ENCODE results near the gene PON2. TPM values are rescaled to one million over a fixed set of nuclear protein-coding genes. Genes with fewer than 3 reads are reported as not detected.

Gene PON2
- total and polyA plus RNA-seq, 7 experiments from 2014 or later, result 1.6 to 11.3 (median 6.7) TPM

GRCh38 chr7:95433952-95434556 is 774 bp downstream of the PON2 start:
- POLR2A ChIA-PET, result no interaction called here
- Mint-ChIP-seq H3K36me3 (peaks cover 0 to 3% (median 0%) of the 10 kb centered on the region in 5 donors), H3K27ac (peak overlapping the region; percentile 33 to 88 (median 65)), H3K27me3 (peaks cover 0 to 17% (median 3%) of the 10 kb centered on the region in 5 donors), H3K4me3 (peak overlapping the region; percentile 40 to 98 (median 87)), H3K4me1 (peaks cover 3 to 18% (median 17%) of the 10 kb centered on the region in 7 donors), H3K9me3 (peaks cover 0 to 3% (median 0%) of the 10 kb centered on the region in 11 donors)
- Histone ChIP-seq H3K4me1 (ENCODE audit: control insufficient read depth in 2 of 2, insufficient read depth in 2 of 2, low read length in 2 of 2) (peaks cover 0 to 3% of the 10 kb centered on the region in 2 donors), H3K9me3 (ENCODE audit: control insufficient read depth in 2 of 3, low read length in 3 of 3) (no peaks in the 10 kb centered on the region), H3K27ac (ENCODE audit: low read depth, low read length) (peak overlapping the region; percentile 60), H3K4me3 (ENCODE audit: low read length) (peak overlapping the region; percentile 55), H3K27me3 (ENCODE audit: control insufficient read depth in 2 of 2, insufficient read depth in 2 of 2, low read length in 2 of 2) (no peaks in the 10 kb centered on the region), H3K36me3 (ENCODE audit: control insufficient read depth in 2 of 3, insufficient read depth in 3 of 3, low read length in 3 of 3) (no peaks in the 10 kb centered on the region)
- CTCF ChIA-PET, result interaction anchor here (0.6 to 1.4 kb wide), 2 partner anchors 42 to 1468 kb away, joined by 3 to 5 read pairs; no protein-coding TSS in a partner anchor
- intact Hi-C loops (cut with micrococcal nuclease), result loop anchor here in 1 of 2 donors (5.0 kb wide), 1 partner anchor 102 kb away; no protein-coding TSS in a partner anchor
- ATAC-seq (peak; percentile 11), DNase-seq (peak in 3 of 9 donors; percentile 1 to 9 (median 2))

DNA sequence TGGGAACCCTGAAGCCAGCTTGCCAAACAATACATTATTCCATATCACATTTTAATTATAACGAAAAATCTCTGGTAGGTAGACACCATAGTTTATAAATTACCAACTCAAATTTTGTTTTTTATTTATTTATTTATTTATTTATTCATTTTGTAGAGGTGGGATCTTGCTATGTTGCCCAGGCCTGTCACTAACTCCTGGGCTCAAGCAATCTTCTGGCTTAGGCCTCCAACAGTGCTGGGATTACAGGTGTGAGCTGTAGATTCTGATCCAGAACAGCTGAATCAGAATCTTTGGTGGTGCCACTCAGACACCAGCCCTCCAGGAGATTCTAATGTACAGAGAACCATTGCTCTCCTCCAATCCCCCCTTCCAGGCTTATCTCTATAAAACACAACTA is 1.7 kb downstream of the PON2 start:
- peaks cover 0 to 3% (median 0%) of the 10 kb centered on the region in 5 donors for H3K36me3 Mint-ChIP-seq
- ATAC-seq (no peak), DNase-seq (no peak)
- Histone ChIP-seq H3K27me3 (ENCODE audit: control insufficient read depth in 2 of 2, insufficient read depth in 2 of 2, low read length in 2 of 2) (no peaks in the 10 kb centered on the region), H3K27ac (ENCODE audit: low read depth, low read length) (no peak overlapping the region), H3K9me3 (ENCODE audit: control insufficient read depth in 2 of 3, low read length in 3 of 3) (no peaks in the 10 kb centered on the region), H3K36me3 (ENCODE audit: control insufficient read depth in 2 of 3, insufficient read depth in 3 of 3, low read length in 3 of 3) (no peaks in the 10 kb centered on the region), H3K4me3 (ENCODE audit: low read length) (no peak overlapping the region), H3K4me1 (ENCODE audit: control insufficient read depth in 2 of 2, insufficient read depth in 2 of 2, low read length in 2 of 2) (peaks cover 0 to 3% of the 10 kb centered on the region in 2 donors)
- ChIA-PET CTCF (no interaction called here), POLR2A (no interaction called here)
- peak overlapping the region in 1 of 10 donors; percentile 91 for H3K4me3 Mint-ChIP-seq
- H3K9me3 Mint-ChIP-seq, result peaks cover 0 to 4% (median 0%) of the 10 kb centered on the region in 11 donors
- H3K27ac Mint-ChIP-seq, result no peak overlapping the region
- H3K27me3 Mint-ChIP-seq, result peaks cover 0 to 17% (median 3%) of the 10 kb centered on the region in 5 donors
- intact Hi-C loops (cut with micrococcal nuclease), result loop anchor here in 1 of 2 donors (5.0 kb wide), 1 partner anchor 101 kb away; no protein-coding TSS in a partner anchor
- H3K4me1 Mint-ChIP-seq, result peaks cover 3 to 18% (median 17%) of the 10 kb centered on the region in 7 donors

DNA sequence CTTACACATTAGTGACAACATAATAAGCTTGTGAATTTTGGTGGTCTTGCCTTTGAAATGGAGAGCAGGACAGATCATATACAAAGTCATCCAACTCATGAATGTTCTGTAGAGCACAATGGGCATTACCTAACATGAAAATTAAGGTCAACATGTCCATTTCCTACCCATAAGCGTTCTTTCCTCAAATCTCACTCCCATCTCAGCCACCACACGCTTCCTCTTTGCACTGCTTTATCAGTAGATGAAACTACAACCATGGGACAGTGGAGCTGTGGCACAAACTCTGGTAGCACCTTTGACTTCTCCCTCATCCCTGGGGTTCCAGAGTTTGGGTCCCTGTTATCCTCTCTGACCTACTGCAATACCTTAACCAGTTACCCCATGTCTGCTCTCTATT is 2.2 kb downstream of the PON2 start:
- Mint-ChIP-seq H3K27ac (no peak overlapping the region), H3K4me1 (peaks cover 3 to 18% (median 17%) of the 10 kb centered on the region in 7 donors), H3K4me3 (no peak overlapping the region), H3K9me3 (peaks cover 0 to 4% (median 0%) of the 10 kb centered on the region in 11 donors), H3K27me3 (peaks cover 0 to 17% (median 3%) of the 10 kb centered on the region in 5 donors), H3K36me3 (peaks cover 0 to 3% (median 0%) of the 10 kb centered on the region in 5 donors)
- intact Hi-C loops (cut with micrococcal nuclease), result loop anchor here in 1 of 2 donors (5.0 kb wide), 1 partner anchor 100 kb away; no protein-coding TSS in a partner anchor
- DNase-seq (no peak), ATAC-seq (no peak)
- Histone ChIP-seq H3K9me3 (ENCODE audit: control insufficient read depth in 2 of 3, low read length in 3 of 3) (no peaks in the 10 kb centered on the region), H3K27me3 (ENCODE audit: control insufficient read depth in 2 of 2, insufficient read depth in 2 of 2, low read length in 2 of 2) (no peaks in the 10 kb centered on the region), H3K4me3 (ENCODE audit: low read length) (no peak overlapping the region), H3K27ac (ENCODE audit: low read depth, low read length) (no peak overlapping the region), H3K4me1 (ENCODE audit: control insufficient read depth in 2 of 2, insufficient read depth in 2 of 2, low read length in 2 of 2) (peaks cover 0 to 3% of the 10 kb centered on the region in 2 donors), H3K36me3 (ENCODE audit: control insufficient read depth in 2 of 3, insufficient read depth in 3 of 3, low read length in 3 of 3) (no peaks in the 10 kb centered on the region)
- ChIA-PET CTCF (interaction anchor here (0.8 kb wide), 1 partner anchor 648 kb away, joined by 3 read pairs; no protein-coding TSS in a partner anchor), POLR2A (no interaction called here)

GRCh38 chr7:95430864-95431263 is 4.0 kb downstream of the PON2 start:
- no peak for ATAC-seq
- no peak for DNase-seq
- H3K27me3 ChIP-seq (ENCODE audit: control insufficient read depth in 2 of 2, insufficient read depth in 2 of 2, low read length in 2 of 2), result no peaks in the 10 kb centered on the region

GRCh38 chr7:95429241-95429990 is 5.4 kb downstream of the PON2 start:
- H3K4me1 Mint-ChIP-seq, result peaks cover 0 to 10% (median 9%) of the 10 kb centered on the region in 7 donors
- CTCF ChIA-PET, result no interaction called here

More at GRCh38 chr7:95430864-95431263, 4.0 kb downstream of the PON2 start:
- Histone ChIP-seq H3K36me3 (ENCODE audit: control insufficient read depth in 2 of 3, insufficient read depth in 3 of 3, low read length in 3 of 3) (no peaks in the 10 kb centered on the region), H3K27ac (ENCODE audit: low read depth, low read length) (no peak overlapping the region), H3K4me3 (ENCODE audit: low read length) (no peak overlapping the region), H3K9me3 (ENCODE audit: control insufficient read depth in 2 of 3, low read length in 3 of 3) (no peaks in the 10 kb centered on the region), H3K4me1 (ENCODE audit: control insufficient read depth in 2 of 2, insufficient read depth in 2 of 2, low read length in 2 of 2) (peaks cover 0 to 3% of the 10 kb centered on the region in 2 donors)
- intact Hi-C loops (cut with micrococcal nuclease), result loop anchor here in 1 of 2 donors (5.0 kb wide), 1 partner anchor 99 kb away; no protein-coding TSS in a partner anchor
- H3K9me3 Mint-ChIP-seq, result peaks cover 0 to 4% (median 0%) of the 10 kb centered on the region in 11 donors
- no peak overlapping the region for H3K4me3 Mint-ChIP-seq
- ChIA-PET CTCF (no interaction called here), POLR2A (no interaction called here)
- H3K27ac Mint-ChIP-seq, result no peak overlapping the region
- H3K4me1 Mint-ChIP-seq, result peaks cover 3 to 18% (median 17%) of the 10 kb centered on the region in 7 donors
- peaks cover 0 to 3% (median 0%) of the 10 kb centered on the region in 5 donors for H3K36me3 Mint-ChIP-seq
- H3K27me3 Mint-ChIP-seq, result peaks cover 0 to 9% (median 3%) of the 10 kb centered on the region in 5 donors

DNA sequence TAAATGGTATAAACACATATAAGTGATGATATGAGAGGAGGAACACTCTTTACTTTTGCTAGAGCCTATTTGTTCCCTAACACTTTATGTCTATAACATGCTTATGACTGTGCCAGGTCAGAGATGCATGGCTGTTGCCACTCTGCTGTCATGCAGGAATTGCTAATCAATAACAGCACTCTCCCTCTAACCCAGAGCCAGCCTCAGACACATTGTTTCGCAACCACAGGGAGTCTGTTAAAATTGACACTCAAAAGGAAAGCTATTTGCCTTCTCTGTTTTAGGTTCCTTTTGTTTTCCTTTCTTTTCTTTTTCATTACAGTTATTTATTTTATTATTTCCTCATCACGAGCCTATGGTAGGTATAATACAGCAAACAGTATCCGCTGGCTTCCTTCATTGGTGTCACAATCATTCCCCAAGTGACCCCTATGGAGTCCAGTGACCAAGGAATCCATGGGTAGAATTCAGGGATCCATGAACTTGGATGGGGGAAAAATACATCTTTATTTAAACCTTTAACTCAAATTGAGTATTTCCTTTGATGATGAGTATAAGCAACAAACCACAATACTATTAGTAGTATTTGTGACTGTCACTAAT is 6.8 kb downstream of the PON2 start:
- H3K4me3 Mint-ChIP-seq, result no peak overlapping the region

More at GRCh38 chr7:95429241-95429990, 5.4 kb downstream of the PON2 start:
- Mint-ChIP-seq H3K9me3 (peaks cover 0 to 4% (median 0%) of the 10 kb centered on the region in 11 donors), H3K4me3 (no peak overlapping the region), H3K27ac (no peak overlapping the region), H3K27me3 (peaks cover 0 to 9% (median 2%) of the 10 kb centered on the region in 5 donors), H3K36me3 (peaks cover 0 to 3% (median 0%) of the 10 kb centered on the region in 5 donors)
- no peaks in the 10 kb centered on the region for H3K4me1 ChIP-seq (ENCODE audit: control insufficient read depth in 2 of 2, insufficient read depth in 2 of 2, low read length in 2 of 2)
- no peaks in the 10 kb centered on the region for H3K36me3 ChIP-seq (ENCODE audit: control insufficient read depth in 2 of 3, insufficient read depth in 3 of 3, low read length in 3 of 3)
- H3K4me3 ChIP-seq (ENCODE audit: low read length), result no peak overlapping the region
- DNase-seq (no peak), ATAC-seq (no peak)
- H3K27me3 ChIP-seq (ENCODE audit: control insufficient read depth in 2 of 2, insufficient read depth in 2 of 2, low read length in 2 of 2), result no peaks in the 10 kb centered on the region
- POLR2A ChIA-PET, result no interaction called here
- no peaks in the 10 kb centered on the region for H3K9me3 ChIP-seq (ENCODE audit: control insufficient read depth in 2 of 3, low read length in 3 of 3)
- no peak overlapping the region for H3K27ac ChIP-seq (ENCODE audit: low read depth, low read length)
- intact Hi-C loops (cut with micrococcal nuclease), result no loop called here

More for the DNA sequence above, 6.8 kb downstream of the PON2 start:
- H3K36me3 ChIP-seq (ENCODE audit: control insufficient read depth in 2 of 3, insufficient read depth in 3 of 3, low read length in 3 of 3), result no peaks in the 10 kb centered on the region
- POLR2A ChIA-PET, result no interaction called here
- H3K4me3 ChIP-seq (ENCODE audit: low read length), result no peak overlapping the region
- Mint-ChIP-seq H3K27ac (no peak overlapping the region), H3K27me3 (no peaks in the 10 kb centered on the region), H3K4me1 (no peaks in the 10 kb centered on the region), H3K36me3 (peaks cover 0 to 10% (median 0%) of the 10 kb centered on the region in 5 donors), H3K9me3 (peaks cover 0 to 4% (median 0%) of the 10 kb centered on the region in 11 donors)
- H3K4me1 ChIP-seq (ENCODE audit: control insufficient read depth in 2 of 2, insufficient read depth in 2 of 2, low read length in 2 of 2), result no peaks in the 10 kb centered on the region
- ATAC-seq, result no peak
- intact Hi-C loops (cut with micrococcal nuclease), result no loop called here
- no peak overlapping the region for H3K27ac ChIP-seq (ENCODE audit: low read depth, low read length)
- CTCF ChIA-PET, result no interaction called here
- no peaks in the 10 kb centered on the region for H3K27me3 ChIP-seq (ENCODE audit: control insufficient read depth in 2 of 2, insufficient read depth in 2 of 2, low read length in 2 of 2)
- DNase-seq, result no peak
- H3K9me3 ChIP-seq (ENCODE audit: control insufficient read depth in 2 of 3, low read length in 3 of 3), result no peaks in the 10 kb centered on the region
